GM12878 (cell line): ENCODE measurements around the gene EVI5L.

Source experiments
- BHLHE40 ChIP-seq, 2 experiments: fragments of 450-650 bp in 1 of 2; IDR thresholded peaks; 2 replicates each; pipeline ENCODE4 v1.6.1; 2011 to 2017; ENCODE audit warnings: low read depth in 2 of 2, borderline replicate concordance in 1 of 2, improper control_type of control experiment in 1 of 2, low read length in 1 of 2, mild to moderate bottlenecking in 1 of 2
- JUND ChIP-seq: IDR thresholded peaks from 2 replicates; pipeline ENCODE4 v1.6.1; 2012; ENCODE audit warnings: low read depth, mild to moderate bottlenecking, low read length, improper control_type of control experiment, moderate library complexity
- TCF7 ChIP-seq: IDR thresholded peaks from 2 replicates; pipeline ENCODE4 v1.6.1; 2014; ENCODE audit warnings: antibody characterized with exemption, borderline replicate concordance

DNA sequence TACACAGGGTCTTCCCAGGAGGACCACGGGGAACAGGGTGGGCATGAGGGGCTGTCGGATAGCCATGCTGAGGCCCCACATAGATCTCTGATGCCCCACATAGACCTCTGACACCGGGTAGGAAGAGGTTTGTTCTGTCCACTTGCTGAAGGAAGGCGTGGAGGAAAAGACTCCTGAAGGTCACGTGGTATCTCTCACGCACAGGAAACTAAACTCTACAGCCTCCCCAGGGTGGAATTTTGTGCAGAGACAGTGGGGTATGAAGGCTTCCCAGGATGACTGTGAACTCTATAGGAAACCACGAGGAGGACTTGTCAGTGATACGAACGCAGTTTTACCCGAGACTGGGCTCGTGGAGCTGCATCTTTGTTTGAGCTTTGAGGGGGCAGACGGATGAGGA, 2.8 kb downstream of the EVI5L start:
- no peak for TF ChIP-seq JUND
- no peak for TF ChIP-seq BHLHE40 (IDR thresholded peaks at IDR 0.05; ENCODE audit: borderline replicate concordance in 1 of 2, low read depth in 2 of 2, low read length in 1 of 2)
- TF ChIP-seq TCF7 = no peak
